ENCODE measurements around the gene RNU6-9.
A peak's percentile ranks its signal among the peaks of the same experiment; 100 is the strongest.

The RNU6-9 gene

DNA sequence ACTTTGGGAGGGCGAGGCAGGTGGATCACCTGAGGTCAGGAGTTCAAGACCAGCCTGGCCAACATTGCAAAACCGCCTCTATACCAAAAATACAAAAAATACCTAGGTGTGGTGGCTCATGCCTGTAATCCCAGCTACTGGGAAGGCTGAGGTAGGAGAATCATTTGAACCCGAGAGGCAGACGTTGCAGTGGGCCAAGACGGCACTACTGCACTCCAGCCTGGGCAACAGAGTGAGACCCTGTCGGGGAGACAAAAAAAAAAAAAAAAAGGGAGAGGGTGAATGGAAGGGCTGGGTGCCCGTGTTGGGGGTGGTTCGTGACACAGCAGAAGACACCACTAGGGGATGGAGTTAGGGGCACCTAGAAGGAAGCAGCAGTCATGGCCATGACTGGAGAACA, 23.0 kb upstream of the RNU6-9 start:
- TF ChIP-seq CTCF (IDR thresholded peaks at IDR 0.05; ENCODE audit: insufficient read depth, low read depth, low read length, missing control alignments): no peak
- no peak for DNase-seq (ENCODE audit: low read depth)
- H3K4me3 ChIP-seq (ENCODE audit: low read depth, low read length): no peak overlapping the region

- TF ChIP-seq CTCF (IDR thresholded peaks at IDR 0.05; ENCODE audit: insufficient read depth, low read depth, low read length, missing control alignments): no peak
- DNase-seq (ENCODE audit: low read depth): no peak
- H3K4me3 ChIP-seq (ENCODE audit: low read depth, low read length): no peak overlapping the region
Measured at GRCh38 chr19:870963-871401, 22.3 kb upstream of the RNU6-9 start.

DNA sequence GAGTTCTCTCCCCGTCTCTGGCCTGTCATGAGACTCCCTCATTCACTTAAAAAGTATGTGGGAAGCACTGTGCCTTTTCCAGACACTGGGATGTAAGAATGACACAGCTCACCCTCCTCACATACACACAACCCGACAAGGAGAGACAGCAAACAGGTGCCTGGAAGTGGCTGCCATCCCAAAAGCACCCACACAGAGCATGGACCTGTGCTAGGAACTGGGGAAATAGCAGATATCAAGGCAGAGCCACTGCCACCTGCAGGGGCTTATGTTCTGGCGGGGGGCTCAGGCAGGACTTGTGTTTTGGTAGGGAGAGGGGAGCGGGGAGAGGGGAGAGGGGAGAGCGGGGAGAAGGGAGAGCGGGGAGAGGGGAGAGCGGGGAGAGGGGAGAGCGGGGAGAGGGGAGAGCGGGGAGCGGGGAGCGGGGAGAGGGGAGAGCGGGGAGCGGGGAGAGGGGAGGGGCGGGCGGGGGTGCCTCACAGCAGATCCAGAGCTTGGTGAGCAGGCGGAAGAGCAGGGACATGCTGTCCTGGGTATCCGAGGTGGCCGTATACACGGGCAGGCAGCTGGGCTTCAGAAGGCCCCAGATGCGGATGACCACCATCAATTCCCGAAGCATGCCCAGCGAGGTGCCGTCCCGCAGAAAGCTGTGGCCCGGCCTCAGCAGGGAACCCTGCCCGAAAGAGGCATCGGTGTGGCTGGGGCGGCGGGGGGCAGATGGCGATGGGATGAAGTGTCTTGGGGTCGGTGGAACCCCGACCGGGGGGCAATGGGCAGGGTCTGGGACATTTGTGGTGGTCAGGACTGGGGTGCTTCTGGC, 21.6 kb upstream of the RNU6-9 start:
- DNase-seq (ENCODE audit: low read depth): no peak
- no peak overlapping the region for H3K4me3 ChIP-seq (ENCODE audit: low read depth, low read length)
- TF ChIP-seq CTCF (IDR thresholded peaks at IDR 0.05; ENCODE audit: insufficient read depth, low read depth, low read length, missing control alignments): no peak

DNA sequence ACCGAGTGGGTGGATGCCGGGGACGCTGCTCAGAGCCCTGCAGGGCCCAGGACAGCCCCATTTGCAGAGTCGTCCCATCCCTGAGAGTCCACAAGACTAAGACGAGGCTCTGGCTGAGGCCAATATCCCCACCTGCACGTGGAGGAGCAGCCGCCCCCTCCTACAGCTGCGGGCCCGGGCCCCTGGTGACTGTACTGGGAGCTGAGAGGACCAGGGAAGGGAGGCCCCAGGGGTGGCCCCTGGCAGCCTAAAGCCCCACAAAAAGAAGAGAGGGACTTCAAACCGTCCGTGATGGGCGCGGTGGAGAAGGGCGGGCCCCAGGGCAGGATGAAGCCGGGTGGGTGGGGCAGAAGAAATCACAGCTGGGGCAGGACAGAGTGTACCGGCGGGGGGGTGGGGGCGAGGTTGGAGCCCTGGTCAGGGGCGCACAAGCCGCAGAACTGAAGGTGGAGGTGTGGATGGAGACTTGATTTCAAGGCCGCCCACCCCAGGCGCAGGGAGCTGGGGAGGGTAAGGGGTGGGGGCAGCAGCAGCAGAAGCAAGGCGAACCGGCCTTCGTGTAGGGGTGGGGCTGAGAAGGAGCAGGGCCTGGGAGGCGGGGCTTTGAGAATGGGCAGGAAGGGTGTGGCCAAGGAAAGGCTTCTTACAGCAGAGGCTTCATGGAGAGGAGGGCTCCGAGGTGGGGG, 20.9 kb upstream of the RNU6-9 start:
- peak overlapping the region; percentile 22; the same call in 1 of the 2 replicates for H3K4me3 ChIP-seq (ENCODE audit: low read depth, low read length)
- TF ChIP-seq CTCF (IDR thresholded peaks at IDR 0.05; ENCODE audit: insufficient read depth, low read depth, low read length, missing control alignments): no peak
- peak; percentile 92 for DNase-seq (ENCODE audit: low read depth)

DNA sequence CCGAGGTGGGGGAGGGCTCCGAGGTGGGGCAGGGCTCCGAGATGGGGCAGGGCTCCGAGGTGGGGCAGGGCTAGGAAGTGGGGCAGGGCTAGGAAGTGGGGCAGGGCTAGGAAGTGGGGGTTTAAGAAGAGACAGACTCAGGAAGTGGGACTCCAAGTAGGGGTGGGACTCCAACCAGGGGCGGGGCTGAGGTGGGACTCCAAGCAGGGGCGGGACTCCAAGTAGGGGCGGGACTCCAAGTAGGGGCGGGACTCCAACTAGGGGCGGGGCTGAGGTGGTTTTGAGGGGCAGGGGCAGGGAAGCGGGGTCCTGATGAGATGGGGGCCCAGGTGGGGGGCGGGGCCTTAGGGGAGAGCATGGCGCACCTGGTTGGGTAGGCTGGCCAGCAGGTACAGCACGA, 20.2 kb upstream of the RNU6-9 start:
- peak; percentile 94 for DNase-seq (ENCODE audit: low read depth)
- TF ChIP-seq CTCF (IDR thresholded peaks at IDR 0.05; ENCODE audit: insufficient read depth, low read depth, low read length, missing control alignments): no peak
- H3K4me3 ChIP-seq (ENCODE audit: low read depth, low read length): no peak overlapping the region

DNA sequence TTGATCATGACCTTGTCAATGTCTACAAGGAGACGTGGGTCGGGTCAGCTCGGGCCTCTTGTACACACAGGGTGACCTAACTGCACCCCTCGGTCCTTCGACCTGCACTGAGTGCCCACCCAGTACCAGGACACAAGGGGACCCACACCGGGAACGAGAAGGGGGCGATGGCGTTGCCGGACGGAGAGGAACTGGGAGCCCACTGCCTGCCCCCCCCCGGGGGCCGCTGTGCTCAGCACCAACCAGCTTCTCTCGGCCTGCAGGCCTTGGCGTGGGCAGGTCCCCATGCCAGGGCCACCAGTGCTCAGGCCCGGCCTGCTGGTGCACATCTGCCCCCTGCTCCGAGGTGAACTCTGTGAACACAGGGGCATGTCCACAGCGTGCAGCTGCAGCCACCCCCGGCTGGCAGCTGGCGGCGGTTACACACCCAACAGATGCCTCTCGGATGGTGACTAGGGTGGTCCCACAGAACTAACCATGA, 19.7 kb upstream of the RNU6-9 start:
- no peak overlapping the region for H3K4me3 ChIP-seq (ENCODE audit: low read depth, low read length)
- no peak for DNase-seq (ENCODE audit: low read depth)
- no peak for TF ChIP-seq CTCF (IDR thresholded peaks at IDR 0.05; ENCODE audit: insufficient read depth, low read depth, low read length, missing control alignments)

All from GM12865 (cell line).